Airway epithelial cell (primary cell): ENCODE data around the gene EPHB2. TPM values are rescaled to one million over a fixed set of nuclear protein-coding genes. Genes with fewer than 3 reads are reported as not detected.

ENCODE experiments used
- total RNA-seq: library from RNA; depleted of rRNA; stranded (reverse); fragments of >200 nt; gene quantifications from 2 replicates; pipeline ENCODE4 v1.2.3, GENCODE V29; 2015

EPHB2 gene
- 31.2 and 47.8 TPM in 2 replicates for total RNA-seq

DNA sequence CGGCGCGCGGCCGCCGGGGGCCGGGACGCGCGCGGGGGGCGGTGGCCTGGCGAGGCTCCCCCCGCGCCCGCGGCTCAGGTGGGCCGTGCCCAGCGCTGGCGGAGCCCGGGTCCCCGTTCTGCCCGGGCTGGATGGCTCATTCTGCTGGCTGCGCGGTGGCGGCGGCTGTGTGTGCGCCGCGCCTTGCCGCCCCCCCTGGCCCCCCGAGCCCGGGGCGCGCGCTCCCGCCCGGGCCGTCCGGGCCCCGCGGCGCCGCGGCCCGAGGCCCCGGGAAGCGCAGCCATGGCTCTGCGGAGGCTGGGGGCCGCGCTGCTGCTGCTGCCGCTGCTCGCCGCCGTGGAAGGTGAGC is at the start of gene EPHB2:
Gene EPHB2 (plus strand): TSS at position 139 of the 349 bp plus-strand sequence. CDS start 144 bp downstream, at position 283.

Other genes starting within 250 kb of the EPHB2 start
- gene EPHA8, start 147.3 kb upstream of the EPHB2 start, total RNA-seq: not detected in 2 replicates
- not detected in 2 replicates for gene C1QA, start 74.2 kb upstream of the EPHB2 start, total RNA-seq
- not detected in 2 replicates for gene C1QC, start 67.2 kb upstream of the EPHB2 start, total RNA-seq
- not detected in 2 replicates for gene C1QB, start 57.6 kb upstream of the EPHB2 start, total RNA-seq